K562 (cell line): Measurements from ENCODE around the gene CEL. TPM values are rescaled to one million over a fixed set of nuclear protein-coding genes. Genes with fewer than 3 reads are reported as not detected.

ENCODE experiments used
- CSDE1 ChIP-seq, 2 experiments: fragments of 450-650 bp; IDR thresholded peaks; 2 replicates each; pipeline ENCODE4 v1.6.1; 2016; ENCODE audit warnings: mild to moderate bottlenecking in 1 of 2
- ELF2 ChIP-seq: fragments of 250-450 bp; sonication (Bioruptor Pico); IDR thresholded peaks from 2 replicates; pipeline ENCODE4 v1.5.0; 2021; ENCODE audit warnings: mild to moderate bottlenecking
- HSF4 ChIP-seq: fragments of 250-450 bp; sonication (Bioruptor Pico); IDR thresholded peaks from 2 replicates; pipeline ENCODE4 v2.1.2; 2022; ENCODE audit warnings: mild to moderate bottlenecking, moderate library complexity, borderline replicate concordance
- KLF13 ChIP-seq: fragments of 450-650 bp; IDR thresholded peaks from 2 replicates; pipeline ENCODE4 v1.6.1; 2016; ENCODE audit warnings: missing genetic modification characterization, low read depth, mild to moderate bottlenecking, missing compliant biosample characterization, moderate library complexity, borderline replicate concordance
- MNT ChIP-seq, 2 experiments: fragments of 450-650 bp; conservative IDR thresholded peaks; 2 replicates each; pipeline ENCODE4 v1.6.1; 2017; ENCODE audit warnings: mild to moderate bottlenecking in 2 of 2, moderate library complexity in 2 of 2
- MYBL2 ChIP-seq, 2 experiments: fragments of 450-650 bp in 1 of 2; sonication (generic) in 1 of 2; formaldehyde crosslinking in 1 of 2; IDR thresholded peaks; 2 replicates each; pipeline versions ENCODE4 v1.6.1 to v1.8.1; 2017 to 2022; ENCODE audit warnings: borderline replicate concordance in 1 of 2, inconsistent platforms in 1 of 2, low read depth in 1 of 2, mild to moderate bottlenecking in 1 of 2, missing genetic modification reagents in 1 of 2, moderate library complexity in 1 of 2
- YY1 ChIP-seq, 3 experiments: IDR thresholded peaks; 2 replicates each; pipeline ENCODE4 v1.6.1; 2011; ENCODE audit warnings: low read length in 2 of 3, mild to moderate bottlenecking in 2 of 3, moderate library complexity in 2 of 3, borderline replicate concordance in 1 of 3, control low read depth in 1 of 3, low read depth in 1 of 3; ENCODE audit not compliant: insufficient read depth in 3 of 3, insufficient replicate concordance in 2 of 3, control insufficient read depth in 1 of 3, insufficient read length in 1 of 3; ENCODE audit errors: extremely low read depth in 1 of 3
- ZNF217 ChIP-seq: sonication (generic); formaldehyde crosslinking; IDR thresholded peaks from 2 replicates; pipeline ENCODE4 v1.8.0; 2022; ENCODE audit warnings: mild to moderate bottlenecking, missing genetic modification reagents
- ZNF311 ChIP-seq: fragments of 250-450 bp; sonication (Bioruptor Pico); IDR thresholded peaks from 2 replicates; pipeline ENCODE4 v1.4.0; 2020; ENCODE audit warnings: mild to moderate bottlenecking, moderate library complexity
- ZNF324 ChIP-seq: fragments of 250-450 bp; sonication (Bioruptor Pico); IDR thresholded peaks from 2 replicates; pipeline ENCODE4 v1.4.0; 2020; ENCODE audit warnings: mild to moderate bottlenecking
- ZNF507 ChIP-seq: conservative IDR thresholded peaks from 2 replicates; pipeline ENCODE4 v1.6.1; 2017; ENCODE audit warnings: missing genetic modification characterization, missing compliant biosample characterization
- ZNF830 ChIP-seq: fragments of 250-450 bp; sonication (Bioruptor Pico); IDR thresholded peaks from 2 replicates; pipeline ENCODE4 v1.5.0; 2021; ENCODE audit warnings: mild to moderate bottlenecking
- polyA plus RNA-seq, 8 experiments: library from polyadenylated mRNA; depleted of rRNA in 4 of 8; stranded (reverse) in 5 of 8; unstranded in 3 of 8; fragments of >200 nt; fragmentation: Nextera tagmentation in 2 of 8; fragmentation: Illumina TruSeq in 1 of 8; extraction: Ambion mirVana in 2 of 8; extraction: Trizol in 1 of 8; gene quantifications; 2 replicates each; pipeline versions ENCODE4 v1.2.1 to v1.2.3, GENCODE V29; 2011 to 2014; ENCODE audit warnings: inconsistent platforms in 1 of 8, missing spikeins in 1 of 8
- total RNA-seq, 7 experiments: library from RNA; depleted of rRNA in 6 of 7; stranded (reverse); fragments of >200 nt in 6 of 7; fragmentation: Illumina TruSeq in 2 of 7; extraction: Trizol in 2 of 7; gene quantifications; 2 replicates each; pipeline versions ENCODE4 v1.2.1 to v1.2.3, GENCODE V29; 2011 to 2021; ENCODE audit warnings: low replicate concordance in 1 of 7
- TF ChIP-seq, protein P1 (sequence below): sonication (generic); formaldehyde crosslinking; IDR thresholded peaks from 2 replicates; pipeline ENCODE4 v1.8.0; 2022; ENCODE audit warnings: mild to moderate bottlenecking, missing genetic modification reagents

CEL gene
- total and polyA plus RNA-seq, 9 of the 15 experiments (the other 6 are each of a cell fraction or from before 2014, with no cell fraction given): 0.09 to 3.0 (median 0.51) TPM; not detected in 2

DNA sequence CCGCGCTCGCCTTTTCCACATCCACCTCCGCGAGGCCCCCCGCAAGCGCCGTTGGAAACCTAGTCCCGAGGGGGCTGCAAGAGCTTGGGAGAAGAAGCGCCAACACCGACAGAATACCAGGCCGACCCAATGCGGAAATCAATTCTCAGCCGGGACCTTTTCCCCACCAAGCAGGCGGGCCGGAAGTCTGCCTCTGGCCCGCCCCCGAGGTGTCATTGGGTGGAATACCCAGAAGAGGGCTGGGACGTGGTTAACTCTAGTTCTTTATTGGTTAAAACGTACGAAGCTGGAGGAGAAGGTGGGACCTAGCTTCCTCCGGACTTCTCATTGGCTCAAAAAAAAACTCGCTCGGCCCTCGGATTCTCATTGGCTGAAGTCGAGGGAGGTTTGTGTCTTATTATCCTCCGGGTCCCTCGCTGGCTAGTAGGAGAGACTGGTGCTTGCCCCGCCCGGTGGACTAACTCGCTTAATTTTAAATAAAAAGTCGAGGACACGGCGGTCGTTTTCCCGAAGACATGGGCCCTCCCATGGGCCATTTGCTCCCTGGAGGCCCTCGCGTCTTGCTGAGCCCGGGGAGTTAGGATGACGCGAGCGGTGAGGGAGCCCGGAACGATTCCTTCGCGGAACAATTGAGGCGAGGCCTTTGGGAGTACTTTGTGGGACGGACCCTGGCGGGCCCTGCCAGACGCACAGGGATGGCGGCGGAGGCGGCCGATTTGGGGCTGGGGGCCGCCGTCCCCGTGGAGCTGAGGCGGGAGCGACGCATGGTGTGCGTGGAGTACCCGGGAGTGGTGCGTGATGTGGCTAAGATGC is 31.3 kb upstream of the CEL start, which contains the start of gene GTF3C5 (continued):
- TF ChIP-seq, protein P1, sequence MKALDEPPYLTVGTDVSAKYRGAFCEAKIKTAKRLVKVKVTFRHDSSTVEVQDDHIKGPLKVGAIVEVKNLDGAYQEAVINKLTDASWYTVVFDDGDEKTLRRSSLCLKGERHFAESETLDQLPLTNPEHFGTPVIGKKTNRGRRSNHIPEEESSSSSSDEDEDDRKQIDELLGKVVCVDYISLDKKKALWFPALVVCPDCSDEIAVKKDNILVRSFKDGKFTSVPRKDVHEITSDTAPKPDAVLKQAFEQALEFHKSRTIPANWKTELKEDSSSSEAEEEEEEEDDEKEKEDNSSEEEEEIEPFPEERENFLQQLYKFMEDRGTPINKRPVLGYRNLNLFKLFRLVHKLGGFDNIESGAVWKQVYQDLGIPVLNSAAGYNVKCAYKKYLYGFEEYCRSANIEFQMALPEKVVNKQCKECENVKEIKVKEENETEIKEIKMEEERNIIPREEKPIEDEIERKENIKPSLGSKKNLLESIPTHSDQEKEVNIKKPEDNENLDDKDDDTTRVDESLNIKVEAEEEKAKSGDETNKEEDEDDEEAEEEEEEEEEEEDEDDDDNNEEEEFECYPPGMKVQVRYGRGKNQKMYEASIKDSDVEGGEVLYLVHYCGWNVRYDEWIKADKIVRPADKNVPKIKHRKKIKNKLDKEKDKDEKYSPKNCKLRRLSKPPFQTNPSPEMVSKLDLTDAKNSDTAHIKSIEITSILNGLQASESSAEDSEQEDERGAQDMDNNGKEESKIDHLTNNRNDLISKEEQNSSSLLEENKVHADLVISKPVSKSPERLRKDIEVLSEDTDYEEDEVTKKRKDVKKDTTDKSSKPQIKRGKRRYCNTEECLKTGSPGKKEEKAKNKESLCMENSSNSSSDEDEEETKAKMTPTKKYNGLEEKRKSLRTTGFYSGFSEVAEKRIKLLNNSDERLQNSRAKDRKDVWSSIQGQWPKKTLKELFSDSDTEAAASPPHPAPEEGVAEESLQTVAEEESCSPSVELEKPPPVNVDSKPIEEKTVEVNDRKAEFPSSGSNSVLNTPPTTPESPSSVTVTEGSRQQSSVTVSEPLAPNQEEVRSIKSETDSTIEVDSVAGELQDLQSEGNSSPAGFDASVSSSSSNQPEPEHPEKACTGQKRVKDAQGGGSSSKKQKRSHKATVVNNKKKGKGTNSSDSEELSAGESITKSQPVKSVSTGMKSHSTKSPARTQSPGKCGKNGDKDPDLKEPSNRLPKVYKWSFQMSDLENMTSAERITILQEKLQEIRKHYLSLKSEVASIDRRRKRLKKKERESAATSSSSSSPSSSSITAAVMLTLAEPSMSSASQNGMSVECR (CRISPR knock-in tag): peak; percentile 18; the same call in 1 of the 2 replicates
- no peak for TF ChIP-seq ZNF830 (CRISPR knock-in tag)
- peak; percentile 75 for TF ChIP-seq MYBL2 (IDR thresholded peaks at IDR 0.05; ENCODE audit: low read depth)
- TF ChIP-seq MYBL2 (CRISPR knock-in tag; IDR thresholded peaks at IDR 0.05; ENCODE audit: borderline replicate concordance): no peak
- no peak for TF ChIP-seq ZNF507 (tag)
- TF ChIP-seq MNT (conservative IDR thresholded peaks at IDR 0.05): peak; percentile 81 to 92
- peak; percentile 77 for TF ChIP-seq KLF13 (tag)
- TF ChIP-seq CSDE1 (IDR thresholded peaks at IDR 0.05): peak in 1 of 2 experiments; percentile 11; a peak in 1 of 4 replicates
- TF ChIP-seq ELF2 (CRISPR knock-in tag): peak; percentile 71
- no peak for TF ChIP-seq ZNF311 (CRISPR knock-in tag)
- TF ChIP-seq ZNF324 (CRISPR knock-in tag): no peak
- peak; percentile 72 to 93 (median 88) for TF ChIP-seq YY1 (IDR thresholded peaks at IDR 0.05; ENCODE audit: borderline replicate concordance in 1 of 3, control insufficient read depth in 1 of 3, extremely low read depth in 1 of 3, insufficient read depth in 3 of 3, insufficient read length in 1 of 3, insufficient replicate concordance in 2 of 3, low read depth in 1 of 3, low read length in 2 of 3)
- TF ChIP-seq ZNF217: no peak
- 0 out of 2 replicates have a peak, but pooled peaks have one; percentile 17 for TF ChIP-seq HSF4 (CRISPR knock-in tag)
- TF ChIP-seq, all 486 proteins: peak for 187
